Fibroblast of the aortic adventitia (primary cell): Measurements from ENCODE around the gene NFATC1. TPM values are rescaled to one million over a fixed set of nuclear protein-coding genes. Genes with fewer than 3 reads are reported as not detected.
A peak's percentile ranks its signal among the peaks of the same experiment; 100 is the strongest.

ENCODE experiments used
- DNase-seq: peaks from one replicate; pipeline ENCODE4 v3.0.0-alpha.2; 2010; ENCODE audit warnings: low read depth
- H3K4me3 ChIP-seq: 2 replicates; pipeline ENCODE4 v1.5.1; 2011; ENCODE audit warnings: low read depth, mild to moderate bottlenecking, control low read depth, low read length, moderate library complexity
- CTCF ChIP-seq: IDR thresholded peaks from 2 replicates; pipeline ENCODE4 v1.5.1; 2011; ENCODE audit warnings: mild to moderate bottlenecking, low read length, control low read depth, inconsistent platforms; ENCODE audit not compliant: insufficient read depth
- total RNA-seq: library from RNA; depleted of rRNA; stranded (reverse); fragments of >200 nt; gene quantifications from 2 replicates; pipeline ENCODE4 v1.2.3, GENCODE V29; 2012; ENCODE audit warnings: low replicate concordance

NFATC1 gene
- total RNA-seq, 1 donor: 3.0 TPM

DNA sequence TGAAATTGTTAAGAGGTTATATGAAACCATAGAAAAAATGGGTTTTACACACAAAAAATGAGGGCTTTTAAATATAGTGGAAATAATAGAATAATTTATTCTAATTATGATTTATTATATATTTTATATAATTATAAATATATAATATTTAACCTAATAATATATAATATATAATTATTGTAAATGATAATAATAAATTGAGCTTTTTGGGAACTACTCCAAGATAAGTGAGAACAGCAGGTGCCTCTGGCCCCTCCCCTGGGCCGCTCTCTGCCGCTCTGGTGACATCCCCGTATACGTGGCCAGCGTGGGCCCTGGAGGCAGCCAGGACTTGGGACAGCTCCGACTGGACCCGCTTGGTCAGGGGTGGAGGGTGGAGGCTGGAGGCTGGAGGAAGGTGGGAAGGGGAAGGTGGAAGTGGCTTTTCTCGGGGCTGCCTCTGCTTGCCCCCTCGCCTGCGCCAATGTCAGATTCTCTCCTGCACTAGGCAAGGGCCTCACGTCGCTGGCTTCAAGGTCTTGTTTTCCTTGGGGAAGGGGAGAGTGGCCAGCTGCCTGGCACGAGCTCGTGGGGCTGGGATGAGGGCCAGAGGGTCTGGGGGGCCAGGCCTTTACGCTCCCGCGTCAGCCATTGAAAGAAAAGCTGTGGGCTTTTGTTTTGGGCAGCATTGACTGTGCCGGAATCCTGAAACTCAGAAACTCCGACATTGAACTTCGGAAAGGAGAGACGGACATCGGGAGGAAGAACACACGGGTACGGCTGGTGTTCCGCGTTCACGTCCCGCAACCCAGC, 54.8 kb downstream of the NFATC1 start:
- no peak for TF ChIP-seq CTCF
- DNase-seq: no peak
- H3K4me3 ChIP-seq: no peak overlapping the region

- no peak for DNase-seq
- no peak overlapping the region for H3K4me3 ChIP-seq
- no peak for TF ChIP-seq CTCF
Observed at GRCh38 chr18:79451237-79452125, 55.8 kb downstream of the NFATC1 start.

GRCh38 chr18:79452190-79452990, 56.7 kb downstream of the NFATC1 start:
- no peak overlapping the region for H3K4me3 ChIP-seq
- TF ChIP-seq CTCF: no peak
- DNase-seq: no peak

GRCh38 chr18:79452991-79453645, 57.4 kb downstream of the NFATC1 start:
- TF ChIP-seq CTCF: no peak
- no peak for DNase-seq
- no peak overlapping the region for H3K4me3 ChIP-seq

GRCh38 chr18:79453816-79454735, 58.3 kb downstream of the NFATC1 start:
- no peak for TF ChIP-seq CTCF
- peak; percentile 45 for DNase-seq
- no peak overlapping the region for H3K4me3 ChIP-seq
